ENCODE results near the gene HNRNPA3. TPM values are rescaled to one million over a fixed set of nuclear protein-coding genes. Genes with fewer than 3 reads are reported as not detected.
"Not testable (repeated sequence)": the region's sequence is repeated elsewhere in the genome, so short reads cannot be mapped to it uniquely, and the experiment has no call there.

HNRNPA3 gene
- total and polyA plus RNA-seq, 2 donors (not counting 1 experiment from before 2014, with no cell fraction given) = 45.1 to 200 TPM

- Histone ChIP-seq H3K4me3 (ENCODE audit: control extremely low read depth in 1 of 5, extremely low read depth in 1 of 5, insufficient read depth in 1 of 5, low read depth in 2 of 5, low read length in 4 of 5) (no peak overlapping the region), H3K4me2 (replicated peaks; ENCODE audit: low read depth, low read length, poor library complexity, severe bottlenecking) (no peak overlapping the region), H3K4me1 (ENCODE audit: control insufficient read depth in 2 of 2, insufficient read depth in 2 of 2, low read length in 2 of 2) (peaks cover 24 to 30% of the 10 kb centered on the region in 2 donors), H3K27ac (ENCODE audit: low read length in 2 of 2) (peak overlapping the region in 1 of 2 donors; percentile 37), H3K9ac (ENCODE audit: low read length) (no peak overlapping the region), H3K36me3 (replicated peaks in 1 of 2; ENCODE audit: control extremely low read depth in 1 of 2, control insufficient read depth in 1 of 2, extremely low read depth in 1 of 2, insufficient read depth in 2 of 2, low read length in 1 of 2) (peaks cover 0 to 7% of the 10 kb centered on the region in 2 experiments), H3K27me3 (replicated peaks in 1 of 4; ENCODE audit: control extremely low read depth in 1 of 4, control insufficient read depth in 3 of 4, insufficient read depth in 4 of 4, low read length in 3 of 4) (no peaks in the 10 kb centered on the region), H3K79me2 (ENCODE audit: control insufficient read depth, insufficient read depth, low read length) (peaks cover 99% of the 10 kb centered on the region), H4K20me1 (ENCODE audit: control insufficient read depth, insufficient read depth, low read length, poor library complexity, severe bottlenecking) (peaks cover 77% of the 10 kb centered on the region), H2AFZ (ENCODE audit: insufficient read depth, low read depth, low read length, poor library complexity, severe bottlenecking) (no peak overlapping the region), H3K9me3 (ENCODE audit: control extremely low read depth in 1 of 3, control insufficient read depth in 2 of 3, insufficient read depth in 1 of 3, low read length in 2 of 3) (no peaks in the 10 kb centered on the region)
- TF ChIP-seq EZH2 (IDR thresholded peaks at IDR 0.05; ENCODE audit: borderline replicate concordance, insufficient read depth, low read depth, low read length, poor library complexity, severe bottlenecking) (no peak), CTCF (IDR thresholded peaks at IDR 0.05) (no peak)
- 90% methylated on average over 1 of the region's 3 CpGs for WGBS (ENCODE audit: insufficient coverage)
- H3K4me1 Mint-ChIP-seq = peaks cover 71% of the 10 kb centered on the region
- H3K9me3 Mint-ChIP-seq (ENCODE audit: insufficient read depth) = no peaks in the 10 kb centered on the region
- ATAC-seq (ENCODE audit: low read depth) (no peak), DNase-seq (no peak)
- no peak overlapping the region for H3K4me3 Mint-ChIP-seq
- intact Hi-C loops (cut with micrococcal nuclease) = no loop called here
- H3K27ac Mint-ChIP-seq = no peak overlapping the region
- ChIA-PET POLR2A (no interaction called here), CTCF (interaction anchor here (0.8 to 1.7 kb wide), 2 partner anchors 17 to 81 kb away, joined by 4 to 8 read pairs; no protein-coding TSS in a partner anchor)
- no peaks in the 10 kb centered on the region for H3K27me3 Mint-ChIP-seq
Measured at GRCh38 chr2:177246000-177246399, 33.4 kb downstream of the HNRNPA3 start.

GRCh38 chr2:177246523-177247030 lies 34.0 kb downstream of the HNRNPA3 start:
- H3K4me2 ChIP-seq (replicated peaks; ENCODE audit: low read depth, low read length, poor library complexity, severe bottlenecking); ATAC-seq (ENCODE audit: low read depth); CTCF ChIA-PET; H3K9me3 ChIP-seq (ENCODE audit: control extremely low read depth in 1 of 3, control insufficient read depth in 2 of 3, insufficient read depth in 1 of 3, low read length in 2 of 3); H3K9me3 Mint-ChIP-seq (ENCODE audit: insufficient read depth); H3K27ac Mint-ChIP-seq; H3K27me3 ChIP-seq (replicated peaks in 1 of 4; ENCODE audit: control extremely low read depth in 1 of 4, control insufficient read depth in 3 of 4, insufficient read depth in 4 of 4, low read length in 3 of 4); H3K4me3 ChIP-seq (ENCODE audit: control extremely low read depth in 1 of 5, extremely low read depth in 1 of 5, insufficient read depth in 1 of 5, low read depth in 2 of 5, low read length in 4 of 5); DNase-seq; H3K27ac ChIP-seq (ENCODE audit: low read length in 2 of 2); H3K27me3 Mint-ChIP-seq; intact Hi-C loops (cut with micrococcal nuclease); H3K9ac ChIP-seq (ENCODE audit: low read length); H2AFZ ChIP-seq (ENCODE audit: insufficient read depth, low read depth, low read length, poor library complexity, severe bottlenecking); H3K4me3 Mint-ChIP-seq: not testable (repeated sequence)
- Histone ChIP-seq H3K79me2 (ENCODE audit: control insufficient read depth, insufficient read depth, low read length) (peaks cover 99% of the 10 kb centered on the region), H4K20me1 (ENCODE audit: control insufficient read depth, insufficient read depth, low read length, poor library complexity, severe bottlenecking) (peaks cover 82% of the 10 kb centered on the region), H3K4me1 (ENCODE audit: control insufficient read depth in 2 of 2, insufficient read depth in 2 of 2, low read length in 2 of 2) (peaks cover 18 to 29% of the 10 kb centered on the region in 2 donors), H3K36me3 (replicated peaks in 1 of 2; ENCODE audit: control extremely low read depth in 1 of 2, control insufficient read depth in 1 of 2, extremely low read depth in 1 of 2, insufficient read depth in 2 of 2, low read length in 1 of 2) (peaks cover 0 to 12% of the 10 kb centered on the region in 2 experiments)
- H3K4me1 Mint-ChIP-seq = peaks cover 71% of the 10 kb centered on the region
- WGBS (ENCODE audit: insufficient coverage) = no CpG with 5 or more reads among the region's 2 CpGs
- POLR2A ChIA-PET = interaction anchor here (0.7 kb wide), 1 partner anchor 14 kb away, joined by 5 read pairs; no protein-coding TSS in a partner anchor

Measured in B cell (primary cell).